WTC11 (cell line): ENCODE results near the gene PITPNM3.

Experiments used
- JUN ChIP-seq: sonication (generic); formaldehyde crosslinking; IDR thresholded peaks from 2 replicates; pipeline ENCODE4 v1.8.0; 2023; ENCODE audit warnings: mild to moderate bottlenecking, missing genetic modification reagents
- RELA ChIP-seq: sonication (generic); formaldehyde crosslinking; IDR thresholded peaks from 2 replicates; pipeline ENCODE4 v1.8.1; 2022; ENCODE audit warnings: missing genetic modification reagents, mild to moderate bottlenecking, borderline replicate concordance
- TCF7 ChIP-seq: sonication (generic); formaldehyde crosslinking; IDR thresholded peaks from 2 replicates; pipeline ENCODE4 v1.8.0; 2022; ENCODE audit warnings: mild to moderate bottlenecking, low read depth, missing genetic modification reagents, moderate library complexity
- TF ChIP-seq, protein P1 (sequence below): sonication (generic); formaldehyde crosslinking; IDR thresholded peaks from 2 replicates; pipeline ENCODE4 v1.8.0; 2022; ENCODE audit warnings: mild to moderate bottlenecking, missing genetic modification reagents
- TF ChIP-seq, protein P2 (sequence below): fragments of 200-600 bp; IDR thresholded peaks from 2 replicates; pipeline ENCODE4 v1.8.0; 2022; ENCODE audit warnings: antibody characterized with exemption
- TF ChIP-seq, protein P3 (sequence below): sonication (generic); formaldehyde crosslinking; IDR thresholded peaks from 2 replicates; pipeline ENCODE4 v1.8.1; 2023; ENCODE audit warnings: mild to moderate bottlenecking, missing genetic modification reagents, borderline replicate concordance

DNA sequence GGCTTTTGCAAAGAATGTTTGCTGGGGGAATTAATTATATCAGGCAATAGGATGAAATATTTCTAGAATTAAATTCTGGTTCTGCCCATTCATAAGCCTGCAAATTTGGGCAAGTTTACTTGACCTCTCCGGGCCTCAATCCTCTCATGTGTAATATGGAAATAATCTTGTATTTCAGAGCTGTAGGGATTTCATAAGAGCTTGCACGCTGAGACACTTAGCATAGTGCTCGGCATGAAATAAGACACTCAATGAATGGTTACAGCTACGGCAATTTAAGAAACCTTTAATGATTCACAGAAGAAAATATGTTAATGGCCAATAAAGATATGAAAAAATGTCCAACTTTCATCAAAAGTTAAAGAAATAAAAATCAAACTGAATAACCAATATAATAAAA is 40.6 kb upstream of the PITPNM3 start:
- TF ChIP-seq, protein P1, sequence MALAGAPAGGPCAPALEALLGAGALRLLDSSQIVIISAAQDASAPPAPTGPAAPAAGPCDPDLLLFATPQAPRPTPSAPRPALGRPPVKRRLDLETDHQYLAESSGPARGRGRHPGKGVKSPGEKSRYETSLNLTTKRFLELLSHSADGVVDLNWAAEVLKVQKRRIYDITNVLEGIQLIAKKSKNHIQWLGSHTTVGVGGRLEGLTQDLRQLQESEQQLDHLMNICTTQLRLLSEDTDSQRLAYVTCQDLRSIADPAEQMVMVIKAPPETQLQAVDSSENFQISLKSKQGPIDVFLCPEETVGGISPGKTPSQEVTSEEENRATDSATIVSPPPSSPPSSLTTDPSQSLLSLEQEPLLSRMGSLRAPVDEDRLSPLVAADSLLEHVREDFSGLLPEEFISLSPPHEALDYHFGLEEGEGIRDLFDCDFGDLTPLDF (CRISPR knock-in tag) = no peak
- no peak for TF ChIP-seq RELA
- TF ChIP-seq, protein P2, sequence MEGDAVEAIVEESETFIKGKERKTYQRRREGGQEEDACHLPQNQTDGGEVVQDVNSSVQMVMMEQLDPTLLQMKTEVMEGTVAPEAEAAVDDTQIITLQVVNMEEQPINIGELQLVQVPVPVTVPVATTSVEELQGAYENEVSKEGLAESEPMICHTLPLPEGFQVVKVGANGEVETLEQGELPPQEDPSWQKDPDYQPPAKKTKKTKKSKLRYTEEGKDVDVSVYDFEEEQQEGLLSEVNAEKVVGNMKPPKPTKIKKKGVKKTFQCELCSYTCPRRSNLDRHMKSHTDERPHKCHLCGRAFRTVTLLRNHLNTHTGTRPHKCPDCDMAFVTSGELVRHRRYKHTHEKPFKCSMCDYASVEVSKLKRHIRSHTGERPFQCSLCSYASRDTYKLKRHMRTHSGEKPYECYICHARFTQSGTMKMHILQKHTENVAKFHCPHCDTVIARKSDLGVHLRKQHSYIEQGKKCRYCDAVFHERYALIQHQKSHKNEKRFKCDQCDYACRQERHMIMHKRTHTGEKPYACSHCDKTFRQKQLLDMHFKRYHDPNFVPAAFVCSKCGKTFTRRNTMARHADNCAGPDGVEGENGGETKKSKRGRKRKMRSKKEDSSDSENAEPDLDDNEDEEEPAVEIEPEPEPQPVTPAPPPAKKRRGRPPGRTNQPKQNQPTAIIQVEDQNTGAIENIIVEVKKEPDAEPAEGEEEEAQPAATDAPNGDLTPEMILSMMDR = no peak
- TF ChIP-seq, protein P3, sequence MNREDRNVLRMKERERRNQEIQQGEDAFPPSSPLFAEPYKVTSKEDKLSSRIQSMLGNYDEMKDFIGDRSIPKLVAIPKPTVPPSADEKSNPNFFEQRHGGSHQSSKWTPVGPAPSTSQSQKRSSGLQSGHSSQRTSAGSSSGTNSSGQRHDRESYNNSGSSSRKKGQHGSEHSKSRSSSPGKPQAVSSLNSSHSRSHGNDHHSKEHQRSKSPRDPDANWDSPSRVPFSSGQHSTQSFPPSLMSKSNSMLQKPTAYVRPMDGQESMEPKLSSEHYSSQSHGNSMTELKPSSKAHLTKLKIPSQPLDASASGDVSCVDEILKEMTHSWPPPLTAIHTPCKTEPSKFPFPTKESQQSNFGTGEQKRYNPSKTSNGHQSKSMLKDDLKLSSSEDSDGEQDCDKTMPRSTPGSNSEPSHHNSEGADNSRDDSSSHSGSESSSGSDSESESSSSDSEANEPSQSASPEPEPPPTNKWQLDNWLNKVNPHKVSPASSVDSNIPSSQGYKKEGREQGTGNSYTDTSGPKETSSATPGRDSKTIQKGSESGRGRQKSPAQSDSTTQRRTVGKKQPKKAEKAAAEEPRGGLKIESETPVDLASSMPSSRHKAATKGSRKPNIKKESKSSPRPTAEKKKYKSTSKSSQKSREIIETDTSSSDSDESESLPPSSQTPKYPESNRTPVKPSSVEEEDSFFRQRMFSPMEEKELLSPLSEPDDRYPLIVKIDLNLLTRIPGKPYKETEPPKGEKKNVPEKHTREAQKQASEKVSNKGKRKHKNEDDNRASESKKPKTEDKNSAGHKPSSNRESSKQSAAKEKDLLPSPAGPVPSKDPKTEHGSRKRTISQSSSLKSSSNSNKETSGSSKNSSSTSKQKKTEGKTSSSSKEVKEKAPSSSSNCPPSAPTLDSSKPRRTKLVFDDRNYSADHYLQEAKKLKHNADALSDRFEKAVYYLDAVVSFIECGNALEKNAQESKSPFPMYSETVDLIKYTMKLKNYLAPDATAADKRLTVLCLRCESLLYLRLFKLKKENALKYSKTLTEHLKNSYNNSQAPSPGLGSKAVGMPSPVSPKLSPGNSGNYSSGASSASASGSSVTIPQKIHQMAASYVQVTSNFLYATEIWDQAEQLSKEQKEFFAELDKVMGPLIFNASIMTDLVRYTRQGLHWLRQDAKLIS = no peak
- TF ChIP-seq JUN = no peak
- TF ChIP-seq TCF7 = no peak
